WERI-Rb-1 (cell line): Measurements from ENCODE around the gene ZFAND6.

Experiments
- DNase-seq: peaks from one replicate; pipeline ENCODE4 v3.0.0-alpha.2; 2020
- H3K27ac ChIP-seq: fragments of 250-450 bp; sonication (Bioruptor Pico); 2 replicates; pipeline ENCODE4 v1.5.1; 2020; ENCODE audit warnings: mild to moderate bottlenecking, moderate library complexity
- H3K27me3 ChIP-seq: fragments of 250-450 bp; sonication (Bioruptor Pico); 2 replicates; pipeline ENCODE4 v1.5.1; 2021; ENCODE audit warnings: mild to moderate bottlenecking, low read depth, moderate library complexity; ENCODE audit not compliant: insufficient read depth, severe bottlenecking
- H3K36me3 ChIP-seq: fragments of 250-450 bp; sonication (Bioruptor Pico); 2 replicates; pipeline ENCODE4 v1.5.1; 2020; ENCODE audit warnings: mild to moderate bottlenecking, moderate library complexity
- H3K4me3 ChIP-seq: 2 replicates; pipeline ENCODE4 v1.5.1; 2011; ENCODE audit warnings: low read depth, mild to moderate bottlenecking, control low read depth, low read length
- H3K9me3 ChIP-seq: fragments of 250-450 bp; sonication (Bioruptor Pico); 2 replicates; pipeline ENCODE4 v1.5.1; 2021; ENCODE audit warnings: mild to moderate bottlenecking, moderate library complexity; ENCODE audit not compliant: severe bottlenecking
- CTCF ChIP-seq: IDR thresholded peaks from 2 replicates; pipeline ENCODE4 v1.5.1; 2011; ENCODE audit warnings: low read depth, mild to moderate bottlenecking, control low read depth, inconsistent platforms, low read length

Gene ZFAND6

GRCh38 chr15:80026754-80027153, 32.7 kb upstream of the ZFAND6 start:
- H3K27ac ChIP-seq: no peak overlapping the region
- H3K36me3 ChIP-seq: no peaks in the 10 kb centered on the region
- H3K27me3 ChIP-seq: no peaks in the 10 kb centered on the region
- H3K9me3 ChIP-seq: no peaks in the 10 kb centered on the region
- no peak overlapping the region for H3K4me3 ChIP-seq
- TF ChIP-seq CTCF: no peak
- no peak for DNase-seq

- Histone ChIP-seq H3K27ac (no peak overlapping the region), H3K36me3 (no peaks in the 10 kb centered on the region), H3K4me3 (no peak overlapping the region), H3K9me3 (no peaks in the 10 kb centered on the region), H3K27me3 (no peaks in the 10 kb centered on the region)
- TF ChIP-seq CTCF: no peak
- DNase-seq: no peak
Observed at GRCh38 chr15:80028937-80029336, 30.5 kb upstream of the ZFAND6 start.

- no peaks in the 10 kb centered on the region for H3K9me3 ChIP-seq
- DNase-seq: no peak
- no peak overlapping the region for H3K4me3 ChIP-seq
- no peak for TF ChIP-seq CTCF
- H3K27me3 ChIP-seq: no peaks in the 10 kb centered on the region
- H3K27ac ChIP-seq: no peak overlapping the region
- no peaks in the 10 kb centered on the region for H3K36me3 ChIP-seq
Observed at GRCh38 chr15:80031841-80032240, 27.6 kb upstream of the ZFAND6 start.

GRCh38 chr15:80034629-80035028, 24.8 kb upstream of the ZFAND6 start:
- H3K4me3 ChIP-seq: no peak overlapping the region
- DNase-seq: no peak
- H3K27me3 ChIP-seq: no peaks in the 10 kb centered on the region
- H3K9me3 ChIP-seq: no peaks in the 10 kb centered on the region
- TF ChIP-seq CTCF: no peak
- H3K27ac ChIP-seq: no peak overlapping the region
- no peaks in the 10 kb centered on the region for H3K36me3 ChIP-seq

GRCh38 chr15:80036071-80036470, 23.4 kb upstream of the ZFAND6 start:
- Histone ChIP-seq H3K36me3 (no peaks in the 10 kb centered on the region), H3K27me3 (no peaks in the 10 kb centered on the region), H3K27ac (no peak overlapping the region), H3K4me3 (no peak overlapping the region), H3K9me3 (no peaks in the 10 kb centered on the region)
- DNase-seq: no peak
- TF ChIP-seq CTCF: no peak

GRCh38 chr15:80041494-80042253, 17.8 kb upstream of the ZFAND6 start:
- TF ChIP-seq CTCF: no peak
- Histone ChIP-seq H3K4me3 (no peak overlapping the region), H3K27me3 (no peaks in the 10 kb centered on the region), H3K36me3 (no peaks in the 10 kb centered on the region), H3K27ac (no peak overlapping the region), H3K9me3 (no peaks in the 10 kb centered on the region)
- DNase-seq: no peak
